Smooth muscle cell (in vitro differentiated cells): ENCODE data around the gene MAN1C1. TPM values are rescaled to one million over a fixed set of nuclear protein-coding genes. Genes with fewer than 3 reads are reported as not detected.

Source experiments
- DNase-seq: peaks from one replicate; lab custom pipeline; 2025; ENCODE audit not compliant: unreplicated experiment; lab: John Stamatoyannopoulos, UW
- H2AFZ ChIP-seq: fragments of 200-600 bp; sonication (generic); 2 replicates; pipeline ENCODE4 v1.6.0; 2016; ENCODE audit warnings: antibody characterized with exemption, low read depth, mild to moderate bottlenecking
- H3F3A ChIP-seq: fragments of 200-600 bp; sonication (generic); 2 replicates; pipeline ENCODE4 v1.6.0; 2017; ENCODE audit warnings: antibody characterized with exemption, low read depth
- H3K27ac ChIP-seq: fragments of 200-600 bp; sonication (generic); 2 replicates; pipeline ENCODE4 v1.5.1; 2016; ENCODE audit warnings: low read depth, mild to moderate bottlenecking
- H3K27me3 ChIP-seq: fragments of 200-600 bp; sonication (generic); 2 replicates; pipeline ENCODE4 v1.6.1; 2016; ENCODE audit warnings: low read depth, mild to moderate bottlenecking
- H3K36me3 ChIP-seq: fragments of 200-600 bp; sonication (generic); 2 replicates; pipeline ENCODE4 v1.5.1; 2016; ENCODE audit warnings: low read depth
- H3K4me1 ChIP-seq: fragments of 200-600 bp; sonication (generic); 2 replicates; pipeline ENCODE4 v1.5.1; 2016; ENCODE audit warnings: low read depth
- H3K4me2 ChIP-seq: fragments of 200-600 bp; sonication (generic); 2 replicates; pipeline ENCODE4 v1.6.0; 2016; ENCODE audit warnings: mild to moderate bottlenecking
- H3K4me3 ChIP-seq: fragments of 200-600 bp; sonication (generic); 2 replicates; pipeline ENCODE4 v1.5.1; 2016; ENCODE audit warnings: mild to moderate bottlenecking
- H3K79me2 ChIP-seq: fragments of 200-600 bp; sonication (generic); 2 replicates; pipeline ENCODE4 v1.6.0; 2016; ENCODE audit warnings: low read depth, mild to moderate bottlenecking
- H3K9ac ChIP-seq: fragments of 200-600 bp; sonication (generic); 2 replicates; pipeline ENCODE4 v1.6.0; 2016; ENCODE audit warnings: low read depth
- H3K9me3 ChIP-seq: fragments of 200-600 bp; sonication (generic); replicated peaks from 2 replicates; pipeline ENCODE4 v1.5.1; 2016; ENCODE audit warnings: low read depth
- H4K20me1 ChIP-seq: fragments of 200-600 bp; sonication (generic); 2 replicates; pipeline ENCODE4 v1.6.0; 2016; ENCODE audit warnings: low read depth
- WGBS: methylation state at CpG from one replicate; pipeline ENCODE4 v1.1.7; 2016; ENCODE audit warnings: low lambda C conversion rate; 5-methylcytosine and 5-hydroxymethylcytosine counted together
- polyA plus RNA-seq: library from polyadenylated mRNA; unstranded; fragments of >200 nt; fragmentation: Nextera tagmentation; extraction: Ambion mirVana; gene quantifications from 2 replicates; pipeline ENCODE4 v1.2.1, GENCODE V29; 2016
- total RNA-seq: library from RNA; depleted of rRNA; stranded (reverse); fragments of >200 nt; gene quantifications from 2 replicates; pipeline ENCODE4 v1.2.3, GENCODE V29; 2014
- TF ChIP-seq, protein P1 (sequence below): fragments of 200-600 bp; sonication (generic); IDR thresholded peaks from 2 replicates; pipeline ENCODE4 v1.5.1; 2017; ENCODE audit warnings: borderline replicate concordance, mild to moderate bottlenecking, antibody characterized with exemption; ENCODE audit not compliant: insufficient read depth, poor library complexity, severe bottlenecking

The MAN1C1 gene
- total and polyA plus RNA-seq, 2 experiments from 2014 or later: 4.4 to 10.5 TPM

DNA sequence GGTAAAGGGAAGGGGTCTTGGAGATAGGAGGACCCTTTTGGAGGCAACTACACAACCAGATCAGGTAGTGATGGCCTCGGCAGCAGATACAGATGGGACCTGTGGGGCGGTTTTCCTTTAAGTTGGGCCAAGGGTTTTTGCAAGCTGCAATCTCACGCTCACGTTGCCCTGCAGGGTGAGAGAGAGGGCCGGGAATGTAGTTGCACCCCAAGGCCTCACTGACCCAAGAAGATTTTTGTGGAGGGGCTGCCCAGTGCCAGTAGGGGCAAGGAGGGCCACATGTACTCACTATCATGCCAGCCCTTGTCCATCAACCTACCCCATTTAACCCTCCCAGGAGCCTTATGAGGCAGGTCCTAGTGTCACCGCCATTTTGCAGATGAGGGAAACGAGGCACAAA, 125.7 kb downstream of the MAN1C1 start:
- Histone ChIP-seq H3K4me1 (peaks cover 9% of the 10 kb centered on the region), H3F3A (no peaks in the 10 kb centered on the region), H3K36me3 (no peaks in the 10 kb centered on the region), H3K27ac (no peak overlapping the region), H3K4me2 (no peak overlapping the region), H3K27me3 (no peaks in the 10 kb centered on the region), H3K4me3 (no peak overlapping the region), H3K9me3 (no peaks in the 10 kb centered on the region), H3K9ac (no peak overlapping the region), H4K20me1 (no peaks in the 10 kb centered on the region), H3K79me2 (no peaks in the 10 kb centered on the region), H2AFZ (no peak overlapping the region)
- TF ChIP-seq, protein P1, sequence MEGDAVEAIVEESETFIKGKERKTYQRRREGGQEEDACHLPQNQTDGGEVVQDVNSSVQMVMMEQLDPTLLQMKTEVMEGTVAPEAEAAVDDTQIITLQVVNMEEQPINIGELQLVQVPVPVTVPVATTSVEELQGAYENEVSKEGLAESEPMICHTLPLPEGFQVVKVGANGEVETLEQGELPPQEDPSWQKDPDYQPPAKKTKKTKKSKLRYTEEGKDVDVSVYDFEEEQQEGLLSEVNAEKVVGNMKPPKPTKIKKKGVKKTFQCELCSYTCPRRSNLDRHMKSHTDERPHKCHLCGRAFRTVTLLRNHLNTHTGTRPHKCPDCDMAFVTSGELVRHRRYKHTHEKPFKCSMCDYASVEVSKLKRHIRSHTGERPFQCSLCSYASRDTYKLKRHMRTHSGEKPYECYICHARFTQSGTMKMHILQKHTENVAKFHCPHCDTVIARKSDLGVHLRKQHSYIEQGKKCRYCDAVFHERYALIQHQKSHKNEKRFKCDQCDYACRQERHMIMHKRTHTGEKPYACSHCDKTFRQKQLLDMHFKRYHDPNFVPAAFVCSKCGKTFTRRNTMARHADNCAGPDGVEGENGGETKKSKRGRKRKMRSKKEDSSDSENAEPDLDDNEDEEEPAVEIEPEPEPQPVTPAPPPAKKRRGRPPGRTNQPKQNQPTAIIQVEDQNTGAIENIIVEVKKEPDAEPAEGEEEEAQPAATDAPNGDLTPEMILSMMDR: no peak
- no peak for DNase-seq
- 95% methylated on average over 7 of the region's 7 CpGs for WGBS

DNA sequence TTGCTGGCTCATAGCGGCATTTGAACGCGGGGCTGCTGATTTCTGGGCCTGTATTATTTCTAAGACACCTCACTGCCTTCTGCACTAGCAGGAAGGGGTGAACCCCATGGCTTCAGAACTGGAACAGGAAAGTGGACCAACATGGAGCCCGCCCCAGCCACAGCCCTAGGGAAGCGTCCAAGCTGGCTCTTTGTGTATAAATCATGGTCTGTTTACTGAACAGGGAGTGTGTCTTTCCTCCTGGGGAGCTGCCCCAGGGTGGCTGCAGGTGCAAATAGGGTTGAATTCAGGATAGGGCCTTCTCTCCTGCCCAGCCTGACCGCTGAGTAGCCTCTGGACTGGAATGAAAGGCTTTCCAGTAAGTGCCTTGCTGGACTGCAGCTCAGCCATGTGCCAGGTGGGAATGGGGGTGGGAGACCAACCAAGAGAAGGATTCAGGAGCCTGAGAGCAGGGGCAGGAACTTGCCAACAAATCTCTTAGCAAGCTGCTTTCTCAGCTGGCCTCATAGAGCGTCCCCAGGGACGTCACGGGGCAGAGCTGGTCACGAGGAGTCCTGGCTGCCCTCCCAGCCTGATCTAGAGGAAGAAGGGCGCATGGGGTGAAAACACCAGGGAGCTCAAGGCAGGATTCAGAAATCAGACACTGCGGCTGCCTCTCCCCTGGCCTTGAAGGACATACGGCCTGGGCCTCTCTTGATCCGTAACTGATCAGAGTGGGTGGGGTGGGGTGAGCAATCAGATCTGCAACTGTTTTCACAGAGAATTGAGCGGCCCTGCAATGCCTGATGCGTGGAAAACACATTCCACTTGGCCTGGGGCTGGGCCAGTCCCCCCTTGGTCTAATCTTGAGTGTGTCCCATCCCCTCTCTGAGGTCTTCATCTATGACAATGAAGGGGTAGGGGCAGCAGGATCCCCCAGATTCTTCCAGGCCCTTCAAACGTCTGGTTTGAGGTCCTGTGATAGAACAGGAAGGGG, 126.9 kb downstream of the MAN1C1 start:
- no peak overlapping the region for H3K4me2 ChIP-seq
- no peak overlapping the region for H2AFZ ChIP-seq
- H3K27ac ChIP-seq: no peak overlapping the region

DNA sequence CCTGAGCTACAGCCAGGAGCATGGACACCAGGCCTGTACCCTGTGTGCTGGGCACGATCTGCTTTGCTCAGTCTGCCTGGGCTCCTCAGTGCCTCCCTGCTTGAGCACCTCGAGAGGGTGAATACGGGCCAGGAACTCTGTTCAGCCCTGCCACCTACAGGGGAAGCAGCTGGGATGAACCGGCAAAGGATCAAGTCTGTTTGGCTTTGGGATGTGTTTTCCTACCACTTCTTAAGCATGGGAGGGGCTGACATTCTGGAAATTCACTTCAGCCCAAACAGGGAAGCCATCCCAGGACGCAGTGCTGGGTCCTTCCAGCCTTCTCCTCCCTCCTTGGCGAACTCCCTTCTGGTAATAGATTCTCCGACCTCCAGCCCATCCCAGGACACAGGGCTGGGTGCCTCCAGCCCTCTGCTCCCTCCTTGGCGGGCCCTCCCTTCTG, 127.6 kb downstream of the MAN1C1 start:
- H3K4me1 ChIP-seq: peaks cover 9% of the 10 kb centered on the region
- H4K20me1 ChIP-seq: no peaks in the 10 kb centered on the region
- H3K27me3 ChIP-seq: no peaks in the 10 kb centered on the region
- H3K9ac ChIP-seq: no peak overlapping the region
- H3K36me3 ChIP-seq: no peaks in the 10 kb centered on the region
- no peaks in the 10 kb centered on the region for H3K9me3 ChIP-seq
- WGBS: 48% methylated on average over 8 of the region's 8 CpGs
- DNase-seq: no peak
- no peak overlapping the region for H3K4me2 ChIP-seq
- no peak overlapping the region for H3K4me3 ChIP-seq
- no peaks in the 10 kb centered on the region for H3F3A ChIP-seq
- no peak overlapping the region for H3K27ac ChIP-seq
- H2AFZ ChIP-seq: no peak overlapping the region
- TF ChIP-seq, protein P1: peak; percentile 25
- H3K79me2 ChIP-seq: no peaks in the 10 kb centered on the region

More for the DNA sequence above, 126.9 kb downstream of the MAN1C1 start:
- TF ChIP-seq, protein P1: no peak
- Histone ChIP-seq H3K4me3 (no peak overlapping the region), H3F3A (no peaks in the 10 kb centered on the region), H3K9me3 (no peaks in the 10 kb centered on the region), H3K27me3 (no peaks in the 10 kb centered on the region), H3K4me1 (peaks cover 9% of the 10 kb centered on the region), H3K9ac (no peak overlapping the region), H3K36me3 (no peaks in the 10 kb centered on the region), H4K20me1 (no peaks in the 10 kb centered on the region), H3K79me2 (no peaks in the 10 kb centered on the region)
- no peak for DNase-seq
- WGBS: 89% methylated on average over 17 of the region's 17 CpGs
